SU-DHL-6 (cell line): Measurements from ENCODE around the gene RANBP6.

Experiments used
- EZH2phosphoT487 ChIP-seq: fragments of 200-600 bp; sonication (generic), shearing (Covaris generic); conservative IDR thresholded peaks from 2 replicates; pipeline ENCODE4 v1.6.1; 2018; ENCODE audit warnings: mild to moderate bottlenecking, antibody characterized with exemption, low read length, moderate library complexity, mixed read lengths
- TF ChIP-seq, protein P1 (sequence below): fragments of 200-600 bp; sonication (generic); IDR thresholded peaks from one replicate; pipeline ENCODE4 v1.5.1; 2017; ENCODE audit warnings: antibody characterized with exemption, mild to moderate bottlenecking, low read length, moderate library complexity; ENCODE audit not compliant: insufficient read depth, poor library complexity, severe bottlenecking

GRCh38 chr9:6029604-6030274, 14.3 kb upstream of the RANBP6 start:
- TF ChIP-seq, protein P1, sequence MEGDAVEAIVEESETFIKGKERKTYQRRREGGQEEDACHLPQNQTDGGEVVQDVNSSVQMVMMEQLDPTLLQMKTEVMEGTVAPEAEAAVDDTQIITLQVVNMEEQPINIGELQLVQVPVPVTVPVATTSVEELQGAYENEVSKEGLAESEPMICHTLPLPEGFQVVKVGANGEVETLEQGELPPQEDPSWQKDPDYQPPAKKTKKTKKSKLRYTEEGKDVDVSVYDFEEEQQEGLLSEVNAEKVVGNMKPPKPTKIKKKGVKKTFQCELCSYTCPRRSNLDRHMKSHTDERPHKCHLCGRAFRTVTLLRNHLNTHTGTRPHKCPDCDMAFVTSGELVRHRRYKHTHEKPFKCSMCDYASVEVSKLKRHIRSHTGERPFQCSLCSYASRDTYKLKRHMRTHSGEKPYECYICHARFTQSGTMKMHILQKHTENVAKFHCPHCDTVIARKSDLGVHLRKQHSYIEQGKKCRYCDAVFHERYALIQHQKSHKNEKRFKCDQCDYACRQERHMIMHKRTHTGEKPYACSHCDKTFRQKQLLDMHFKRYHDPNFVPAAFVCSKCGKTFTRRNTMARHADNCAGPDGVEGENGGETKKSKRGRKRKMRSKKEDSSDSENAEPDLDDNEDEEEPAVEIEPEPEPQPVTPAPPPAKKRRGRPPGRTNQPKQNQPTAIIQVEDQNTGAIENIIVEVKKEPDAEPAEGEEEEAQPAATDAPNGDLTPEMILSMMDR, result no peak
- no peak for TF ChIP-seq EZH2phosphoT487
